PC-9 (cell line): ENCODE data around the gene VILL.

Experiments used
- CTCF ChIP-seq: fragments of 200-600 bp; sonication (generic); conservative IDR thresholded peaks from 2 replicates; pipeline ENCODE4 v1.6.1; 2017; ENCODE audit warnings: mixed run types, antibody characterized with exemption, mild to moderate bottlenecking, moderate library complexity
- EZH2 ChIP-seq: fragments of 200-600 bp; sonication (generic); IDR thresholded peaks from 2 replicates; pipeline ENCODE4 v1.8.0; 2017; ENCODE audit warnings: antibody characterized with exemption, low read depth

GRCh38 chr3:38020342-38020726 is 29.7 kb downstream of the VILL start:
- TF ChIP-seq CTCF (no peak), EZH2 (no peak)
